Left renal pelvis (tissue), 4 donors: ENCODE data around the gene SLC13A5. TPM values are rescaled to one million over a fixed set of nuclear protein-coding genes. Genes with fewer than 3 reads are reported as not detected.
"Not testable (repeated sequence)": the region's sequence is repeated elsewhere in the genome, so short reads cannot be mapped to it uniquely, and the experiment has no call there.

Experiments used
- DNase-seq, 4 donors: peaks; one replicate each; pipeline ENCODE4 v3.0.0-alpha.2; 2013; ENCODE audit warnings: low read depth in 4 of 4, low spot score in 3 of 4
- polyA plus RNA-seq, 4 donors: library from polyadenylated mRNA; unstranded; fragments of 120-200 nt; gene quantifications; one replicate each; pipeline ENCODE4 v1.2.1, GENCODE V29; 2013; ENCODE audit not compliant: insufficient read length in 4 of 4

SLC13A5 gene
- polyA plus RNA-seq, result 1 to 10 TPM in 3 of 4 donors, under 1 TPM in 1; 0.57 to 3.4 (median 2.3) TPM

DNA sequence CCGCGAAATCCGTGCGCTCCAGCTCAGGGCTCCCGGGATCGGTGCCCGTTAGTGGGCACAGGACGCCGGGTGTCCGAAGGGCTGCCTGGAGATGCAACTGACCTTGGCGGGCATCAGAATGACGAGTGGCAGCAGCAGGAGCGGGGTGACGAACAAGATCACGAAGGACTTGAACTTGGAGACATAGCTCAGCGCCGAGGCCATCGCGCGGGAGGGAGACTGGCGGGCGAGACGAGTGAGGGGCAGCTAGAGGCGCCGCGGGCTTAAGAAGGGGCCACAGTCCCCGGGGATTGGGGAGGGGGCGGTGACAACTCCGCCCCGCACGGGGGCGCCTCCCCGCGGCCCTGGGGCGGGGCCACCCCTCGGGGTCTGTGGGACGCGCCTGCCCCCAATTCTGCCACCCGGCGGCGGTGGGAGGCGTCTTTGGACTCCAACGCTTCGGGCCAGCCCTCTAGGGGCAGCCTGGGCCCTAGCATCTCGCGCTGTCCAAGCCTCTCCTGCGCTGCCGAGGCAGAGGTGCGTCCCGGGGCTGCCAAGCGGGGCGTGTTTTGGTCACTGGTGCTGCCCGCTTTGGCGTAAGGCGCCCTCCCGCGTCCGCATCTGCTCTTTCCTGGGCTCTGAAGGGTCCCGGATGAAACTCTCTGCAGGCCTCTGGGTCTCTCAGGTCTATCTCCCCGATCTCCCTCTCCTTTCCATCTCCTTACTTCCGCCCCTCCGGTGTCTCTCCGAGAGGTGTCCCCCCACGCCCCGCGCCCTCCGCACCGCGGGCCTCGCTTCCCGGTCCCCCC is at the start of gene SLC13A5:
SLC13A5 (minus strand) TSS at position 240 of the 788 bp plus-strand sequence; CDS start at position 204, 36 bp downstream.
- peak in 1 of 4 donors; percentile 15 for DNase-seq

DNA sequence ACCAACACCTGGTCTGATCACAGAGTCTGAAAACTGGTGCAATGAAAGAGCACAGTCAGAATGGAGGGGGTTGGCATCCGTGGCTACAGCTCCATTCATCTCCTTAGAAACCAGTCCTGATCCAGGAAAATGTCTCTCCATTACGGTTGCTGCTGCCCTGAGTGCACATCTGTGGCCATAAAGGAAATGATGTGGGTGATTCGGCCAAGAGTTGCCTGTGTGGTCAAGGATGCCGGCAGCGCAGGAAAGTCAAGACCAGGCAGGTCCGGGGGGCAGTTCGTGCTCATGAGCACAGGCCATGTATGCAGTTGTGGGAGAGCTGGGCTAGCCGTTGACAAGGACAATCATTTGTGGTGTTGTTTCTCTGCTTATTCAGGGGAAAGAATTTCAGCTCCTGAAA is 48.6 kb upstream of the SLC13A5 start:
- no peak for DNase-seq

GRCh38 chr17:6757747-6758146 is 44.6 kb upstream of the SLC13A5 start:
- no peak for DNase-seq

DNA sequence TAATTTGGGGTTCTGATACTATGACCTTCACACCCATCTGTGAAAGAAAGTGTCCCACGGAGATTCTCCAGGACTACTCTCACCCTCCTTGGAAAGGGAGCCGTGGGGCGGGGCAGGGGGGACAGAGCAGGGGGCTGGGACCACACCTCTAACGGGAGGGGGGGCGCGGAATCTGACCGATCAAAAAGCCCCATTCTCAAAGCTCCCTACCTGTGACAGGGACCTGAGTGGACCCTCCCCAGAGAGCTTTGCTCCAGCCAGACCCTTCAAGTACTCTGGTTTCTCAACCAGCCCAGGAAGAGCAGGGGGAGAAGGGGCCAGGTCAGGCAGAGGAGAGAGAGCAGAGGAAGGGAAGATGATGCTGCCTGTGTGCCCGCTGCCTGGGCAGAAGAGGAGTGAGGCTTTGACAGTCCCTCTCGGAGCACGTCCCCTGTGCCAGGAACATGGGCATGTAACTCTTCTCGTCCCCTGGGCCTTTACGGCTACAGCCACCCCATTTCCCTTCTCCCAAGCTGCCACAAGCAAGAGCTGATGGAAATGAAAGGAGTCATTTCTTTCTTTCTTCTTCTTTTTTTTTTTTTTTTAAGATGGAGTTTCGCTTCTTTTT is 43.4 kb upstream of the SLC13A5 start:
- DNase-seq, result no peak

DNA sequence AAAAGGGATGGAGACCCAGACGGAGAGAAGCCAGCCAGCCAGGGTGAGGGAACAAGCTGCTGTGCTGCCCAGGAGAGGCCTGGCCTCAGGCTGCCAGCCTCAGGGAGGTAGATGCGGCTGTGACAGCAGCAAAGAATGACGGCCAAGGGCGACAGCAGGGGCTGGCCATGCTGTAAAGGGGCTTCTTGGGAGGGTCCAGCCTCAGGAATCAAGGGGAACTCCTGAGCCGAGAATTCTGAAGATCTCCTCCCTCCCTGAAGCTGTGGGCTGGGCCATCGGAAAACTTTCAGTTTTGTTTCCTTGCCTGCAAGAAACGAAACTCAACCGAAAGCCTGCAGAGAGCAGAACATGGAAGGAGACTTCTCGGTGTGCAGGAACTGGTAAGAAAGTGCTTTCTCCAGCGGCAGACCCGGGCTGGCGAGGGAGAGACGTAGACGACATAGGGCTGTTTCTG is 42.6 kb upstream of the SLC13A5 start, which contains the start of gene XAF1:
XAF1 (plus strand) TSS at position 316 of the 454 bp plus-strand sequence; CDS start at position 349, 33 bp downstream.
- DNase-seq, result no peak

DNA sequence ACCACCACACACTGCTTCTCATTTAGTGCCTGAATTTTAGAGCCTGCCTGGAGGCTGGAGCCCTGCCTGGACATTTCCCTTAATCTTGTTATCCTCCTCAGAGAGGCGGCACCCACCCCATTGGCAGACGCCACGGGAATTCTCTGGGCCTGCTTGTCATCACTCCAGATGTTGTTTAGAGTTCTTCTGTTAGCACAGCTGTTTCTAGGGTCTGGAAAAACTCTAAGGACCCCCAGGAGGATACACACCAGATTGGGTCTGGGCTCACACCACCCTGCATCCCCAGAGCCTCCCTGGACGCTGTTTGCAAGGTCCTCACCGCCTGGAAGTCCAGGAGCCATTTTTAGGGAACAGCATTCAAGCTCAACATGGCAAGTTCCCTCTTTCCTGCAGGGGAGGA is 42.1 kb upstream of the SLC13A5 start:
- no peak for DNase-seq

DNA sequence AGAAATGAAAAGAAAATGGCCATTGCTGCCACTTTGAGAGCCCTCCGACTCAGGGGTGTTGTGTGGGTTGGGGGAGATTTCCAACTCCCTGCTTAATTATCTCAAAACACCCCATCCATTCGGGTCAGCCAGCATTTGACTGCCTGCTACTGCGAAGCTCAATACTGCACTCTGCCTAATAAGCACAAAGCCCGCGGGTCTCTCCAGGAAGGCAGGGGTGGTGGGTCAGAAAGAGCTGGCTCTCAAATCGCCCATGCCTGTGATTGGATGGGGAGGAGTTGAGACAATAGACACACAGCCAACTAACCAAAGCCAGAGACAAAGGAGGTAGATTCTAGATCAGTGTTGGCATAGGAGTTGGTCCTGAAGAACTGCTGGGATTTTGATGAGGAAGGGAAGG is 40.4 kb upstream of the SLC13A5 start:
- DNase-seq, result no peak

DNA sequence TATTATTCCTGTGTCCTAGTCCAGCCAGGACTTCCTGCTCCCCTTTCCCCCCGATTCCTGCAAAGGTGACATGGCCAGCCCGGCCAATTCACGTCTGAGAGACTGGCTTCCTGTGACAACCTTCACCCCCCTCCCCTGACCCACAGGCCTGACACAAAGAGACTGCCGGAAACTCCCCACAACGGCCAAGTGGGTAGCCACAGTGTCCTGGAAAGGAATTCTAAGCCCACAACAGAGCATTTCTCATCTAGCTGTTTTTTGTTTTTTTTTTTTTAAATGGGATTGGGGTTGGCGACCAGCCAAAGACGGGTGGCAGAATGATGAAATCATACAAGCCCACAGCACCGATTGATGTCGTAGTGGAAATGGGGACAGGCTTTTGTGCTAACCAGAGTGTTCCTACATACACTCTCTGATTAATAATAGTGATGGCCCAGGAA is 39.9 kb upstream of the SLC13A5 start:
- DNase-seq, result peak in 1 of 4 donors; percentile 29

- no peak for DNase-seq
These were observed 39.1 kb upstream of the SLC13A5 start for GRCh38 chr17:6752068-6752909.

GRCh38 chr17:6749519-6749918 is 36.4 kb upstream of the SLC13A5 start:
- DNase-seq, result no peak

GRCh38 chr17:6748617-6749016 is 35.4 kb upstream of the SLC13A5 start:
- DNase-seq, result no peak

GRCh38 chr17:6746665-6747064 is 33.5 kb upstream of the SLC13A5 start:
- not testable (repeated sequence) for DNase-seq

DNA sequence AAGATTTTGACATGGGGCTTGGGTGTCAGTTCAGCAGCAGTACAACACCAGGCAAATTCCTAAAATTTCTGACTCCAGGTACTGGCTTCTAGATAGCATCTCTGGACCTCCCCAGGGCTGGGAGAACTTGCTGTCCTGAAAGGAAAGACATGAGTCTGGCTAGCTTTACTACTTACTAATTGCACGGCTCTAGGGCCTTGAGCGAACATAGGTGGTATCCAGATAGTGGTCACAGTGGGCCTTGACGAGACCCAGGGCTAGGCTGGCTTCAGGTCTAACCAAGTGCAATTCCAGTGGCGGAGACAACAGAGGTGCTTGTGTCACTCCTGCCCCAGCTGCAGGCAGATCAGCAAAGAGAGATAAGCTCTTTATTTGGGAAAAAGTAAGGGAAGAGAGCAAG is 16.4 kb upstream of the SLC13A5 start:
- DNase-seq, result no peak

GRCh38 chr17:6724009-6724408 is 10.8 kb upstream of the SLC13A5 start:
- DNase-seq, result no peak

DNA sequence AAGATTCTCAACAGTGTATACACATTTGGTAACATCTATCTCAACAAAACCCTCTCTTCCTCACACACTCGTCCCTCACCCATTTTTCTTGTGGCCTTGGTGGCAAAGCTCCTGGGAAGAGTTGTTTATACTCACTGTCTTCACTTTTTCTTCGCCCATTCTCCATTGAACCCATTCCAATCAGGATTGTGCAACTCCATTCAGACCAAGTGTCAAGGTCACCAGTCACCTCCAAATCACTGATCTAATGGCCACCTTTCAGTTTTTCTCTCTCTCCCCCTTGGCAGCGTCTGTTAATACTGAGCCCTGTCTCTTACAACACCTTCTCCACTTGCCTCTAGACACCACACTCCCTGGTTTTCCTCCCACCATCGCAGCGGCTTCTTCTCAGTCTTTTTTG is 8.6 kb upstream of the SLC13A5 start:
- no peak for DNase-seq

- no peak for DNase-seq
These were observed 3.6 kb upstream of the SLC13A5 start for GRCh38 chr17:6716736-6717135.

GRCh38 chr17:6714315-6714874 is 1.2 kb upstream of the SLC13A5 start:
- no peak for DNase-seq

DNA sequence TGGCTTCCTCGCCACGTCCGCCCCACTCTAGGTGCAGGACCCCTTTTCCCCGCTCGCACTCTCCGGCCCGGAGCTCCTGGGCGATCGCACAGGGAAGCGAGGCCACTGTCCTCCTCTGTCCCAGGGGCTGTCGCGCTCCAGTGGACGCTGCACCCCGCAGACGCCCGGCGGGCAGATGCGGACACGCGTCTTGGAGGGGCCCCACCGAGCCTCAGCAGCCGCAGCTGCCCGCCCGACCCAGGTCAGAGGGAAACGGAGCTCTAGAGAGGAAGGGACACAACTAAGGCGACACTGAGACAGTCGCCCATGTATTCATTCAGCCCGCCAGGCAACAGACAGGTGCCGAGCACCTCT is 726 bp upstream of the SLC13A5 start:
- no peak for DNase-seq

- DNase-seq, result no peak
These were observed 377 bp downstream of the SLC13A5 start for GRCh38 chr17:6712854-6713129.

GRCh38 chr17:6712058-6712853 is 913 bp downstream of the SLC13A5 start:
- no peak for DNase-seq
